H9 (cell line): ENCODE results near the gene DENND4A. TPM values are rescaled to one million over a fixed set of nuclear protein-coding genes. Genes with fewer than 3 reads are reported as not detected.

Source experiments
- DNase-seq: peaks from one replicate; pipeline ENCODE4 v3.0.0-alpha.2; 2017
- H2AFZ ChIP-seq: one replicate; pipeline ENCODE4 v1.6.1; 2013; ENCODE audit warnings: mild to moderate bottlenecking, low read length, control low read depth, moderate library complexity
- H2AK5ac ChIP-seq: 2 replicates; pipeline ENCODE4 v1.6.1; 2013; ENCODE audit warnings: low read length, control low read depth, mixed read lengths; ENCODE audit not compliant: insufficient read length
- H2BK120ac ChIP-seq: one replicate; pipeline ENCODE4 v1.6.1; 2013; ENCODE audit warnings: low read depth, mild to moderate bottlenecking, low read length, control low read depth, inconsistent platforms; ENCODE audit not compliant: poor library complexity, severe bottlenecking
- H2BK12ac ChIP-seq: 2 replicates; pipeline ENCODE4 v1.6.1; 2013; ENCODE audit warnings: low read length, control low read depth, mixed read lengths, low read depth; ENCODE audit not compliant: insufficient read length
- H2BK15ac ChIP-seq: 2 replicates; pipeline ENCODE4 v1.6.1; 2013; ENCODE audit warnings: low read depth, low read length, control low read depth
- H2BK20ac ChIP-seq: one replicate; pipeline ENCODE4 v1.6.1; 2013; ENCODE audit warnings: low read depth, mild to moderate bottlenecking, low read length, control low read depth, inconsistent platforms; ENCODE audit not compliant: poor library complexity, severe bottlenecking
- H2BK5ac ChIP-seq: 2 replicates; pipeline ENCODE4 v1.6.1; 2013; ENCODE audit warnings: low read length, control low read depth, mixed read lengths; ENCODE audit not compliant: insufficient read length
- H3K14ac ChIP-seq: 2 replicates; pipeline ENCODE4 v1.6.1; 2013; ENCODE audit warnings: low read length, control low read depth; ENCODE audit not compliant: insufficient read depth
- H3K18ac ChIP-seq: 2 replicates; pipeline ENCODE4 v1.6.1; 2013; ENCODE audit warnings: low read depth, mild to moderate bottlenecking, mixed read lengths, low read length, control low read depth; ENCODE audit not compliant: insufficient read length
- H3K23ac ChIP-seq: 2 replicates; pipeline ENCODE4 v1.6.1; 2013; ENCODE audit warnings: low read length, control low read depth, mixed read lengths, low read depth; ENCODE audit not compliant: insufficient read length
- H3K23me2 ChIP-seq: 2 replicates; pipeline ENCODE4 v1.6.1; 2013; ENCODE audit warnings: low read depth, mild to moderate bottlenecking, mixed read lengths, low read length, control low read depth; ENCODE audit not compliant: insufficient read length, poor library complexity, severe bottlenecking
- H3K27ac ChIP-seq: 2 replicates; pipeline ENCODE4 v1.5.1; 2013; ENCODE audit warnings: low read length, control low read depth, mixed read lengths, low read depth; ENCODE audit not compliant: insufficient read length
- H3K27me3 ChIP-seq: 2 replicates; pipeline ENCODE4 v1.6.1; 2013; ENCODE audit warnings: low read length, control low read depth, inconsistent platforms; ENCODE audit not compliant: insufficient read depth
- H3K4ac ChIP-seq: 2 replicates; pipeline ENCODE4 v1.6.1; 2013; ENCODE audit warnings: low read depth, mild to moderate bottlenecking, control low read depth, inconsistent platforms, low read length, moderate library complexity
- H3K4me1 ChIP-seq: 2 replicates; pipeline ENCODE4 v1.6.1; 2013; ENCODE audit warnings: low read length, control low read depth, inconsistent platforms; ENCODE audit not compliant: insufficient read depth
- H3K4me2 ChIP-seq: 2 replicates; pipeline ENCODE4 v1.6.1; 2013; ENCODE audit warnings: low read length, control low read depth, mixed read lengths; ENCODE audit not compliant: insufficient read length, insufficient read depth
- H3K56ac ChIP-seq: 2 replicates; pipeline ENCODE4 v1.6.1; 2013; ENCODE audit warnings: low read depth, mild to moderate bottlenecking, mixed read lengths, low read length, control low read depth; ENCODE audit not compliant: insufficient read length
- H3K79me1 ChIP-seq: 2 replicates; pipeline ENCODE4 v1.6.1; 2013; ENCODE audit warnings: low read depth, mild to moderate bottlenecking, moderate library complexity, low read length, control low read depth, inconsistent platforms; ENCODE audit not compliant: insufficient read depth, poor library complexity, severe bottlenecking
- H3K79me2 ChIP-seq: 2 replicates; pipeline ENCODE4 v1.6.1; 2013; ENCODE audit warnings: low read length, control low read depth, inconsistent platforms; ENCODE audit not compliant: insufficient read depth
- H3K9ac ChIP-seq: 2 replicates; pipeline ENCODE4 v1.6.1; 2013; ENCODE audit warnings: low read length, control low read depth, mixed read lengths; ENCODE audit not compliant: insufficient read length; ENCODE audit errors: extremely low read depth
- H3K9me3 ChIP-seq: one replicate; pipeline ENCODE4 v1.6.1; 2013; ENCODE audit warnings: low read depth, low read length, inconsistent platforms; ENCODE audit not compliant: control insufficient read depth
- H3T11ph ChIP-seq: one replicate; pipeline ENCODE4 v1.6.1; 2013; ENCODE audit warnings: mild to moderate bottlenecking, low read length, control low read depth, inconsistent platforms
- H4K20me1 ChIP-seq: one replicate; pipeline ENCODE4 v1.6.1; 2013; ENCODE audit not compliant: control insufficient read depth, insufficient read length, insufficient read depth
- H4K5ac ChIP-seq: 2 replicates; pipeline ENCODE4 v1.6.1; 2013; ENCODE audit warnings: low read depth, mild to moderate bottlenecking, mixed read lengths, low read length, control low read depth; ENCODE audit not compliant: insufficient read length
- H4K8ac ChIP-seq: replicated peaks from 2 replicates; pipeline ENCODE4 v1.6.1; 2013; ENCODE audit warnings: low read length, control low read depth, mixed read lengths, low read depth; ENCODE audit not compliant: insufficient read length
- H4K91ac ChIP-seq: 2 replicates; pipeline ENCODE4 v1.6.1; 2013; ENCODE audit warnings: low read depth, mild to moderate bottlenecking, moderate library complexity, mixed read lengths, low read length, control low read depth; ENCODE audit not compliant: insufficient read length
- H3K27ac Mint-ChIP-seq, 3 experiments: 2 replicates in 2 of 3; 3 replicates in 1 of 3; pipeline ENCODE4 v1.8.0; 2020 to 2021; ENCODE audit warnings: mixed read lengths in 3 of 3, mild to moderate bottlenecking in 1 of 3, moderate library complexity in 1 of 3
- H3K27me3 Mint-ChIP-seq: 2 replicates; pipeline ENCODE4 v1.8.0; 2021; ENCODE audit warnings: low read depth, mild to moderate bottlenecking, moderate library complexity, mixed read lengths
- H3K36me3 Mint-ChIP-seq, 3 experiments: 2 replicates in 2 of 3; 3 replicates in 1 of 3; pipeline ENCODE4 v1.8.0; 2020 to 2021; ENCODE audit warnings: low read depth in 3 of 3, mixed read lengths in 3 of 3; ENCODE audit not compliant: insufficient read depth in 1 of 3
- H3K4me1 Mint-ChIP-seq, 2 experiments: 2 replicates each; pipeline ENCODE4 v1.8.0; 2020; ENCODE audit warnings: mixed read lengths in 2 of 2
- H3K4me3 Mint-ChIP-seq, 2 experiments: 2 replicates in 1 of 2; 3 replicates in 1 of 2; pipeline ENCODE4 v1.8.0; 2020 to 2021; ENCODE audit warnings: mild to moderate bottlenecking in 2 of 2, mixed read lengths in 2 of 2, moderate library complexity in 1 of 2
- H3K9me3 Mint-ChIP-seq, 2 experiments: 2 replicates in 1 of 2; 3 replicates in 1 of 2; pipeline ENCODE4 v1.8.0; 2020; ENCODE audit warnings: mild to moderate bottlenecking in 2 of 2, mixed read lengths in 2 of 2, moderate library complexity in 1 of 2
- WGBS: extraction: QIAGEN DNeasy Blood & Tissue Kit; methylation state at CpG from one replicate; pipeline ENCODE4 v1.1.7; 2013; ENCODE audit warnings: missing lambda C conversion rate, low lambda C conversion rate, mixed read lengths; ENCODE audit not compliant: insufficient read length; ENCODE audit errors: extremely low coverage; 5-methylcytosine and 5-hydroxymethylcytosine counted together
- total RNA-seq: library from RNA; stranded (reverse); gene quantifications from 2 replicates; pipeline ENCODE4 v1.2.1, GENCODE V29; 2021
- TF ChIP-seq, protein P1 (sequence below): fragments of 200-600 bp; sonication (generic); conservative IDR thresholded peaks from 3 replicates; pipeline ENCODE4 v1.8.0; 2021; ENCODE audit warnings: antibody characterized with exemption, mild to moderate bottlenecking

The DENND4A gene
- total RNA-seq, 1 experiment from 2014 or later, result 4.7 TPM

DNA sequence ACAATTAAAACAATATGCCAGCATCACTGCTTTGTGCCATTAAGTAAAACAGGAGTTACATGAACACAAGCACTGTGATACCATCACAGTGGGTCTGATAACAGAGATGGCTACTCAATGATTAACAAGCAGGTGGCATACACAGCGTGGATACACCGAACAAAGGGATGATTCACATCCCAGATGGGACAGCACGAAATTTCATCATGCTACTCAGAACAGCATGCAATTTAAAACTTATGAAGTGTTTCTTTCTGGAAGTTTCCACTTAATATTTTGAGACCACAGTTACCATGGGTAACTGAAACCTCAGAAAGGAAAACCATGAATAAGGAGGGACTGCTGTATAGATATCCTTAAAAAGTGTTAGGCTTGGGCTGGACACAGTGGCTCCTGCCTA lies 125.8 kb downstream of the DENND4A start:
- Histone ChIP-seq H3K18ac (no peak overlapping the region), H4K8ac (no peak overlapping the region), H3K79me1 (no peaks in the 10 kb centered on the region), H3K23ac (no peak overlapping the region), H3K27me3 (no peaks in the 10 kb centered on the region), H3K79me2 (no peaks in the 10 kb centered on the region), H2BK5ac (no peak overlapping the region), H3K4me1 (no peaks in the 10 kb centered on the region), H3K4ac (no peak overlapping the region), H4K5ac (no peak overlapping the region), H3K9me3 (no peaks in the 10 kb centered on the region), H3K4me2 (no peak overlapping the region), H2BK120ac (no peak overlapping the region), H4K20me1 (no peaks in the 10 kb centered on the region), H3T11ph (no peak overlapping the region), H3K14ac (no peak overlapping the region), H2AFZ (no peak overlapping the region), H4K91ac (no peak overlapping the region), H2BK20ac (no peak overlapping the region), H3K56ac (no peak overlapping the region), H2BK15ac (no peak overlapping the region), H3K27ac (no peak overlapping the region), H3K9ac (no peak overlapping the region), H3K23me2 (no peaks in the 10 kb centered on the region), H2AK5ac (no peak overlapping the region), H2BK12ac (no peak overlapping the region)
- WGBS, result no CpG with 5 or more reads among the region's 3 CpGs
- TF ChIP-seq, protein P1, sequence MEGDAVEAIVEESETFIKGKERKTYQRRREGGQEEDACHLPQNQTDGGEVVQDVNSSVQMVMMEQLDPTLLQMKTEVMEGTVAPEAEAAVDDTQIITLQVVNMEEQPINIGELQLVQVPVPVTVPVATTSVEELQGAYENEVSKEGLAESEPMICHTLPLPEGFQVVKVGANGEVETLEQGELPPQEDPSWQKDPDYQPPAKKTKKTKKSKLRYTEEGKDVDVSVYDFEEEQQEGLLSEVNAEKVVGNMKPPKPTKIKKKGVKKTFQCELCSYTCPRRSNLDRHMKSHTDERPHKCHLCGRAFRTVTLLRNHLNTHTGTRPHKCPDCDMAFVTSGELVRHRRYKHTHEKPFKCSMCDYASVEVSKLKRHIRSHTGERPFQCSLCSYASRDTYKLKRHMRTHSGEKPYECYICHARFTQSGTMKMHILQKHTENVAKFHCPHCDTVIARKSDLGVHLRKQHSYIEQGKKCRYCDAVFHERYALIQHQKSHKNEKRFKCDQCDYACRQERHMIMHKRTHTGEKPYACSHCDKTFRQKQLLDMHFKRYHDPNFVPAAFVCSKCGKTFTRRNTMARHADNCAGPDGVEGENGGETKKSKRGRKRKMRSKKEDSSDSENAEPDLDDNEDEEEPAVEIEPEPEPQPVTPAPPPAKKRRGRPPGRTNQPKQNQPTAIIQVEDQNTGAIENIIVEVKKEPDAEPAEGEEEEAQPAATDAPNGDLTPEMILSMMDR, result no peak
- Mint-ChIP-seq H3K4me3 (no peak overlapping the region), H3K36me3 (no peaks in the 10 kb centered on the region), H3K9me3 (no peaks in the 10 kb centered on the region), H3K4me1 (no peaks in the 10 kb centered on the region), H3K27ac (no peak overlapping the region), H3K27me3 (no peaks in the 10 kb centered on the region)
- DNase-seq, result no peak
